Measurements from ENCODE around the gene MAU2.

Gene MAU2, protein sequence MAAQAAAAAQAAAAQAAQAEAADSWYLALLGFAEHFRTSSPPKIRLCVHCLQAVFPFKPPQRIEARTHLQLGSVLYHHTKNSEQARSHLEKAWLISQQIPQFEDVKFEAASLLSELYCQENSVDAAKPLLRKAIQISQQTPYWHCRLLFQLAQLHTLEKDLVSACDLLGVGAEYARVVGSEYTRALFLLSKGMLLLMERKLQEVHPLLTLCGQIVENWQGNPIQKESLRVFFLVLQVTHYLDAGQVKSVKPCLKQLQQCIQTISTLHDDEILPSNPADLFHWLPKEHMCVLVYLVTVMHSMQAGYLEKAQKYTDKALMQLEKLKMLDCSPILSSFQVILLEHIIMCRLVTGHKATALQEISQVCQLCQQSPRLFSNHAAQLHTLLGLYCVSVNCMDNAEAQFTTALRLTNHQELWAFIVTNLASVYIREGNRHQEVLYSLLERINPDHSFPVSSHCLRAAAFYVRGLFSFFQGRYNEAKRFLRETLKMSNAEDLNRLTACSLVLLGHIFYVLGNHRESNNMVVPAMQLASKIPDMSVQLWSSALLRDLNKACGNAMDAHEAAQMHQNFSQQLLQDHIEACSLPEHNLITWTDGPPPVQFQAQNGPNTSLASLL

DNA sequence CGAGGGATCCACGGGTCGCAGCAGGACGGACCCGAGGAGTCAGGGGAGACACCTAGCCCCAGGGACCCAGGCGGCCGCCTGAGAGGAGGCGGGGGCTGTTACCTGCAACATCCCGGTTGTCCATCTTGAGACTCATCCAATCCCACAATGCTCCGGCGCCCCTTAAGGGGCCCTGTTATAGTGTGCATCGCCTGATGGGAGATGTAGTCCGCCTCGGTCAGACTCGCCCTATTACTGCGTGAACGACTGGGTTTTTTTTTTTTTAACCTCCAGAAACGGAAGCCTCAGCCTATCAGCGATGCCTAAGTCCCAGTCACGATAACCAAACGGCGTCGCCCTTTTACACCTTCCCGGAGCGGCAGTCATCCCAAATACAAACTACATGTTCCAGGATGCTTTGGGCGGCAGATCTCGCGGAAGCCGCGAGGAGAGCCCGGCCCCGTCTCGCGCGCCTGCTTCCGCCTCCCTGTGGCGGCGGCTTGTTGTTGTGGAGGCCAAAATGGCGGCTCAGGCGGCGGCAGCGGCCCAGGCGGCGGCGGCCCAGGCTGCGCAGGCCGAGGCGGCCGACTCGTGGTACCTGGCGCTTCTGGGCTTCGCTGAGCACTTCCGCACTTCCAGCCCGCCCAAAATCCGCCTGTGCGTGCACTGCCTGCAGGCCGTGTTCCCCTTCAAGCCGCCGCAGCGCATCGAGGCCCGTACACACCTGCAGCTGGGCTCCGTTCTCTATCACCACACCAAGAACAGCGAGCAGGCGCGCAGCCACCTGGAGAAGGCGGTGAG is at the start of gene MAU2, which contains the start of gene SUGP1:
Gene MAU2, plus strand, starts transcription at position 469 of the 780 bp plus-strand sequence. Its CDS starts 31 bp downstream, at position 500.
Gene SUGP1, minus strand, starts transcription at position 149 of the 780 bp plus-strand sequence. Its CDS starts 13 bp downstream, at position 136.
- peak; percentile 92 to 94 for ATAC-seq

GRCh38 chr19:19271828-19272599 is 48.6 kb upstream of the MAU2 start:
- ATAC-seq: no peak

GRCh38 chr19:19274146-19274545 is 46.5 kb upstream of the MAU2 start:
- ATAC-seq: no peak

- ATAC-seq: no peak
Observed at GRCh38 chr19:19274716-19275565, 45.7 kb upstream of the MAU2 start.

- no peak for ATAC-seq
Observed at GRCh38 chr19:19276386-19276785, 44.2 kb upstream of the MAU2 start.

DNA sequence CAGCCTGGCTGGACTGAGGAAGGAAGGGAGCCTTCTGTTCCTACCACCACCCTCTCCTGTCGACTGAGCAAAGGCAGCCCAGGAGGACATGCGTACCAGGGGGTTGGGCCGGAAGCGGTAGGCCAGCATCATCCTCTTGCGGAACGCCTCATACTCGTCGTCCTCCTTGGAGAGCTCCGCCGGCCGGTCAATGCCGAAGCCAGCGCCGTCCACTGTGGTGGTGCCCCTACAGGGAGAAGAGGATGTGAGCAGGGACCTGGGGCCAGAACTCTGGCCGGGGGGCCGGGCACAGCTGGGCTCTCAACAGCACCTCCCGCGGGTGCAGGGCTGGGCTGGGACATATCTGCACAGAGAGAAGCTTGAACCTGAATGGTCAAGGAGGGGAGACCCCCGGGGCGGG is 43.8 kb upstream of the MAU2 start:
- ATAC-seq: no peak

DNA sequence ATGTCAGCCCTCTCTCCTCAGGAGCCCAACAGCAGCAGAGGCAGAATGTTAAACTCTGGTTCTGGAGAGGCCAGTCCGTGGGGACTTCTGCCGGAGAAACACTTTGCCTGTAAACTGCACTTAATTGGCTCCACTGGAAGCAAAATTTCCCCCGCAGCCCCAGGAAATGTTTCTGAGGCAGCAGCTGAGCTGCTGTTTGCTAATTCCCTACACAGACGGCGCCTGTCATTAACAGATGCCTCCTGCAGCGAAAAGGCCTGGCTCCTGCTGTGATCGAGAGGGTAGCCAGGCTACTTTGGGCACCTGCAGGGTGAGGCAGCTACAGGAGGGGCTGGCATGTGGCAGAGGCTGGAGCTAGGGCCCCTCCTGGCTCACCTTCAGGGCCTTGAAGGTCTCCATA is 42.3 kb upstream of the MAU2 start:
- ATAC-seq: no peak

DNA sequence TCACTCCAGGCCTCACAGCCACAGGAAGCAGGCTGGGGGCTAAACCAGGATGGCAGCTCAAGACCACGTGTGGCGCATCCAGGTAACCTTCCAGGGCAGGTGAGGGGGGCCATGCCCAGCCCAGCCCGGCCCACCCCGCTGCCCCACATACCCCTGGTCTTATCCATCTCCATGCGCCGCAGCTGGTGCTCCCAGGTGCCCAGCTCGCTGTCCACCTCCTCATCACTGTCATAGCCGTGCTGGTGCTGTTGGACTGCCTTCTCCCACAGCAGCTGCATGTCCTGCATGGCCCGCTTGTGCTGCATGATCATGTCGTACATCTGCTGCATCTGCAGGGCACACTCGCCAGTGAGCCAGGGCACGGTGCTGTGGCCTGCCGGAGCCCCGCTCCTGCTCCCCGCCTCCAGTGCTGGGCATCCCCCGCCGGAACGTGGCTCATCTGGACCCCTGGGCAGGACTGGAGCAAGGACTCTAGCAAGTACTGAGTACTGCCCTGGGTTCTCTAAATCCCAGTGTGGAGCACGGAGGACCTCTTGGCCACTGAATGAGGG is 41.5 kb upstream of the MAU2 start:
- no peak for ATAC-seq

DNA sequence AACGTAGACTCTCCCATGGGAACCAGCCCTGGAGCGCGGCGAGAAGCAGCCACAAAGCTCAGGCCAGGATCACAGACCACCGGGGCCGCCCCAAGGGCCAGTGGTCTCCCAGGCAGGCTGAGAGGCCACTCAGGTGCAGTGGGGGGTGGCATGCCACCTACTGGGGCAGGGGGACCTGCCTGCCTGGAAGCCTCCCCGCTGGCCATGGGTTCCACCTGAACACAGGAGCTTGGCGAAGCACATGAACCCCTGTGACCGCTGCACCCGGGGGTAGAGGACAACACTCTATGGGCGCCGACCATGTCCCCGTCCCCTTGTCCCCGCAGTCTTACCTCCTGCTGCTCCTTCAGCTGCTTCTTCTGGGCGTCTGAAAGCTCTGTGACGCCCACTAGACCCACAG is 40.8 kb upstream of the MAU2 start:
- no peak for ATAC-seq

- no peak for ATAC-seq
Observed at GRCh38 chr19:19280561-19280960, 40.1 kb upstream of the MAU2 start.

GRCh38 chr19:19285686-19286085 is 34.9 kb upstream of the MAU2 start:
- no peak for ATAC-seq

GRCh38 chr19:19292607-19293006 is 28.0 kb upstream of the MAU2 start:
- no peak for ATAC-seq

DNA sequence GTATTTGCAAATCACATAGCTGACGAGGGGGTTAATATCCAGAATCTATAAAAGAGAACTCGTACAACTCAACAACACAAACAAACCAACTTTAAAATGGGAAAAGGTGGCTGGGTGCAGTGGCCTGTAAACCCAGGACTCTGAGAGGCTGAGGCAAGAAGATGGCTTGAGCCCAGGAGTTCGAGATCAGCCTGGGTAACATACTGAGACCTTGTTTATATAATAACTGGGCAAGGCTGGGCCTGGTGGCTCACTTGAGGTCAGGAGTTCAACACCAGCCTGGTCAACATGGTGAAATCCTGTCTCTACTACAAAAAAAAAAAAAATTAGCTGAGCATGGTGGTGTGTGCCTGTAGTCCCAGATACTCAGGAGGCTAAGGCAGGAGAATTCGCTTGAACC is 25.7 kb upstream of the MAU2 start:
- no peak for ATAC-seq

GRCh38 chr19:19296953-19297689 is 23.5 kb upstream of the MAU2 start:
- no peak for ATAC-seq

- no peak for ATAC-seq
Observed at GRCh38 chr19:19297759-19298158, 22.9 kb upstream of the MAU2 start.

DNA sequence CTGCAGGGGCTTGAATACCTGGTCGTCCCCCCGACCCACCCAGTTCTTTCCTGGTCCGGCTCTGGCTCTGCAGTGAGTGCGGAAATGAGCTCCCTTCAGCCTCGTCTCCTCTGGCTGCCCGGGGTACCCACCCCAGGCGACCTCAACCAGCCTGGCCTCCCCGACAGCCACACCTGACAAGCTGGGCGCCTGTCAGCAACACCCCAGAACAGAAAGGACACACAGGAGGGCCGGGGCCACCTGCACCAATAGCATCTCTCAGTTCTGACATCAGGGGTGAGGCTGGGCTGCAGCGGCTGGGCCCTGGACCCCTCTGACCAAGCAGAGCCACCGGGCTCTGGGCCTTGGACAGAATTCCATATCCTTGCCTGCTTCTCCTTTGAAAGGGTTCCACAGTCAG is 20.0 kb upstream of the MAU2 start:
- no peak for ATAC-seq

GRCh38 chr19:19303411-19303810 is 17.2 kb upstream of the MAU2 start:
- no peak for ATAC-seq

GRCh38 chr19:19304186-19304965 is 16.3 kb upstream of the MAU2 start:
- no peak for ATAC-seq

DNA sequence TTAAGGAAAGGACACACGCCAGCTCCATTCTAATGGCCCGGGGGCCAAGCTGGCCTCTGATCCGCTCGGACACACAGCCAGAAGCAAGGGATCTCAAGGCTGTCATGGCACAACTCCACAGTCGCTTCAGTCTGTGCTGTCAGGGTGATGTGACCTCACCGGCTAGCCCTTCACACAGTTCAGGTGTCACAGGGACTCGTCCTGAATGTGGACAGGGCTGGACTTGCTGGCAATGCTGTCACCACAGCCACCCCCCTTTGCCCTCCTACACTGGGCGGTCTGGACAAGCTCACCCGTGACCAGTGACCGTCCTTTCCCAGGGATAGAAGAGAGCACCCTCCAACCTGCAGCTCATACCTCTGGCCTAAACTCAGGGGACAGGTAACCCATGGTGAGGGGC is 15.6 kb upstream of the MAU2 start:
- no peak for ATAC-seq

GRCh38 chr19:19305696-19306095 is 14.9 kb upstream of the MAU2 start:
- ATAC-seq: no peak

All from activated CD4-positive, CD25-positive, alpha-beta regulatory T cell treated with anti-CD3 and anti-CD28 coated beads, Interleukin-2, amount 50 U/mL, for 24 hours (primary cell).